IPS-15b (cell line): ENCODE results near the gene SUSD3.

Experiments
- H3K27me3 ChIP-seq: one replicate; pipeline ENCODE4 v1.6.1; 2013; ENCODE audit warnings: low read length; ENCODE audit not compliant: control insufficient read depth, insufficient read depth
- H3K36me3 ChIP-seq: one replicate; pipeline ENCODE4 v1.6.1; 2013; ENCODE audit warnings: low read length; ENCODE audit not compliant: control insufficient read depth, insufficient read depth
- H3K4me1 ChIP-seq: one replicate; pipeline ENCODE4 v1.6.1; 2013; ENCODE audit warnings: mild to moderate bottlenecking, low read length; ENCODE audit not compliant: control insufficient read depth, insufficient read depth
- H3K4me3 ChIP-seq: one replicate; pipeline ENCODE4 v1.5.1; 2013; ENCODE audit warnings: low read depth, low read length
- H3K9ac ChIP-seq: one replicate; pipeline ENCODE4 v1.6.1; 2013; ENCODE audit warnings: low read depth, mild to moderate bottlenecking, low read length
- H3K9me3 ChIP-seq: one replicate; pipeline ENCODE4 v1.6.1; 2013; ENCODE audit warnings: mild to moderate bottlenecking, low read length; ENCODE audit not compliant: control insufficient read depth, insufficient read depth

SUSD3 gene

GRCh38 chr9:93031629-93032430 is 26.7 kb upstream of the SUSD3 start:
- no peaks in the 10 kb centered on the region for H3K36me3 ChIP-seq
- no peak overlapping the region for H3K4me3 ChIP-seq
- H3K9ac ChIP-seq: no peak overlapping the region
- no peaks in the 10 kb centered on the region for H3K27me3 ChIP-seq
- no peaks in the 10 kb centered on the region for H3K9me3 ChIP-seq
- H3K4me1 ChIP-seq: no peaks in the 10 kb centered on the region

GRCh38 chr9:93032545-93032944 is 26.0 kb upstream of the SUSD3 start:
- H3K4me1 ChIP-seq: no peaks in the 10 kb centered on the region
- no peaks in the 10 kb centered on the region for H3K36me3 ChIP-seq
- no peak overlapping the region for H3K4me3 ChIP-seq
- H3K9ac ChIP-seq: no peak overlapping the region
- H3K27me3 ChIP-seq: no peaks in the 10 kb centered on the region
- no peaks in the 10 kb centered on the region for H3K9me3 ChIP-seq

DNA sequence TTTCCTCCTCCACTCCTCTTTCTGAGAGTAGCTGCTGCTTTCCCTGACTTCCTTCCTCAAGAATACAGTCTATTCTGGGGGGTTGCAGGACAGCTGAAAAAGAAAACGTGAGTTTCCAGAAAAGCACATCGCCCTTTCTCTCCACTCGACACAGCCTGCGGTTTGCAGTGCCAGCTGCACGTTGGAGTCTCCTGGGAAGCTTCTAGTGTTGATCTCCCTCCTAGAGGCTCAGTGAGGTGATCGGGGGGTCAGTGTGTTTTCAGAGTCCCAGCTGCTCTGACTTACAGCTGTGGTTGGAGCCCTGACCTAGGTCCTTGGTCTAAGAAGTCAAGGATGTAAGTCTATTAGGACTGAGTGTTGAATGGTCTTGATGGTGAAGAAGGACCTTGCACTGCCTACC is 25.0 kb upstream of the SUSD3 start:
- no peaks in the 10 kb centered on the region for H3K27me3 ChIP-seq
- H3K9me3 ChIP-seq: no peaks in the 10 kb centered on the region
- H3K4me1 ChIP-seq: peaks cover 4% of the 10 kb centered on the region
- H3K36me3 ChIP-seq: no peaks in the 10 kb centered on the region
- H3K9ac ChIP-seq: no peak overlapping the region
- no peak overlapping the region for H3K4me3 ChIP-seq

DNA sequence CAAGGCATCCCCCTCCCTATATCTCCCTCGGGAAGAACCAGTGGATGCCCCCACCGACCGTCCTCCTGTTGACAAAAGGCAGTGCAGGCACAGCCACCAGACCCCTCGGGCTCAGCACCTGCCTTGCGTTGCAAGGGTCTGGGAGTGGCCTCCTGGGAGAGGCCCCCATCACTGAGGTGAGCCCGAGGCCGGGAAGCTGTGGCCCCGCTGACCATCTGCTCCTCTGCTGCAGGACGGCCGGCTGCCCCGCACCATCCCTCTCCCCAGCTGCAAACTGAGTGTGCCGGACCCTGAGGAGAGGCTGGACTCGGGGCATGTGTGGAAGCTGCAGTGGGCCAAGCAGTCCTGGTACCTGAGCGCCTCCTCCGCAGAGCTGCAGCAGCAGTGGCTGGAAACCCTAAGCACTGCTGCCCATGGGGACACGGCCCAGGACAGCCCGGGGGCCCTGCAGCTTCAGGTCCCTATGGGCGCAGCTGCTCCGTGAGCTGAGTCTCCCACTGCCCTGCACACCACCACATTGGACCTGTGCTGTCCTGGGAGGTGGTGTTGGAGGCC is 23.3 kb upstream of the SUSD3 start:
- Histone ChIP-seq H3K4me3 (no peak overlapping the region), H3K9me3 (no peaks in the 10 kb centered on the region), H3K4me1 (peaks cover 4% of the 10 kb centered on the region), H3K9ac (no peak overlapping the region), H3K27me3 (no peaks in the 10 kb centered on the region), H3K36me3 (no peaks in the 10 kb centered on the region)

GRCh38 chr9:93035821-93036351 is 22.6 kb upstream of the SUSD3 start:
- no peaks in the 10 kb centered on the region for H3K36me3 ChIP-seq

GRCh38 chr9:93036887-93037475 is 21.5 kb upstream of the SUSD3 start:
- H3K4me1 ChIP-seq: peaks cover 4% of the 10 kb centered on the region
- H3K36me3 ChIP-seq: no peaks in the 10 kb centered on the region
- H3K27me3 ChIP-seq: no peaks in the 10 kb centered on the region
- no peak overlapping the region for H3K4me3 ChIP-seq
- no peak overlapping the region for H3K9ac ChIP-seq
- H3K9me3 ChIP-seq: no peaks in the 10 kb centered on the region

More at GRCh38 chr9:93035821-93036351, 22.6 kb upstream of the SUSD3 start:
- H3K27me3 ChIP-seq: no peaks in the 10 kb centered on the region
- H3K4me3 ChIP-seq: no peak overlapping the region
- H3K9me3 ChIP-seq: no peaks in the 10 kb centered on the region
- H3K4me1 ChIP-seq: peaks cover 4% of the 10 kb centered on the region
- no peak overlapping the region for H3K9ac ChIP-seq

- Histone ChIP-seq H3K9me3 (no peaks in the 10 kb centered on the region), H3K4me1 (peaks cover 4% of the 10 kb centered on the region), H3K9ac (no peak overlapping the region), H3K27me3 (no peaks in the 10 kb centered on the region), H3K4me3 (no peak overlapping the region), H3K36me3 (no peaks in the 10 kb centered on the region)
Observed at GRCh38 chr9:93037476-93037971, 21.0 kb upstream of the SUSD3 start.

DNA sequence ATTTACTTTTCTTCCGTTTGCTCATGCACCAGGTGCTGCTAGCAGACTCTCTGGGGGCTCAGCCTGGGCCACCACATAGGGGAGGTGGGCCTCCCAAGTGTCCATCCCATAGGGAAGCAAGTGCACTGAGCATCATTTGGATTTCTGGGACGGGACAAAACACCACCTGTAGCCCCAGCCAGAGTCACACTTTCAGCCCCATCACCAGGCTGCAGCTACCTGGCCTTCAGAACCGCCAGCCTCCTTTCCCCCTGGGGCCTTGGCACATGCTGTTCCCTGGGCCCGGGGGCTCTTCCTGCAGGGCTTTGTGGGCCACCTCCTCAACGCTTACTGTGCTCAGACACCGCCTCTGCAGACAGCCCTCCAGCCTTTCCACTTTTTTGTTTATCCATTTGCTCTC is 19.6 kb upstream of the SUSD3 start:
- H3K4me3 ChIP-seq: no peak overlapping the region
- H3K4me1 ChIP-seq: peaks cover 4% of the 10 kb centered on the region
- H3K27me3 ChIP-seq: no peaks in the 10 kb centered on the region
- H3K36me3 ChIP-seq: no peaks in the 10 kb centered on the region
- H3K9ac ChIP-seq: no peak overlapping the region
- no peaks in the 10 kb centered on the region for H3K9me3 ChIP-seq

- no peaks in the 10 kb centered on the region for H3K27me3 ChIP-seq
- H3K4me1 ChIP-seq: peaks cover 4% of the 10 kb centered on the region
- no peaks in the 10 kb centered on the region for H3K36me3 ChIP-seq
- H3K4me3 ChIP-seq: no peak overlapping the region
- H3K9ac ChIP-seq: no peak overlapping the region
- no peaks in the 10 kb centered on the region for H3K9me3 ChIP-seq
Observed at GRCh38 chr9:93039456-93039855, 19.0 kb upstream of the SUSD3 start.

- H3K9me3 ChIP-seq: no peaks in the 10 kb centered on the region
- no peaks in the 10 kb centered on the region for H3K27me3 ChIP-seq
- peaks cover 4% of the 10 kb centered on the region for H3K4me1 ChIP-seq
- H3K4me3 ChIP-seq: no peak overlapping the region
- no peaks in the 10 kb centered on the region for H3K36me3 ChIP-seq
- H3K9ac ChIP-seq: no peak overlapping the region
Observed at GRCh38 chr9:93039976-93040375, 18.5 kb upstream of the SUSD3 start.

DNA sequence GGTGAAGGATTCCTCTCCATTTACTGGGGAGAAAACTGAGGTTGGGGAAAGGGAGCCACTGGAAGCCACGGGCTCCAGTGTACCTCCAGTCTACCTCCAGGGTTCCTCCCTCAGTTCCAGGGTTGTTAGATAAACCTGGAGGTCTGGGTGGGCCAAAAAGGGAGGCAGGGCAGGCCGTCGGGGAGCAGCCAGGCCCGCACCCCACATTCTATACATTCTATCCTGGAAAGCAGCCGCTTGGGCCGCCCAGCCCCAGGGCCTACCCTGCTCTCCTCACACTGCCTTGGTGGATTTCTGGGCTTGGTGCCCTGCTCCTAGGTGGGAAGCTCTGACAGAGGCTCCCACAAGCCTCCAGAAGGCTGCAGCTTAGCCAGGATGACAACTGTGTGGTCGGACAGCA is 18.1 kb upstream of the SUSD3 start:
- Histone ChIP-seq H3K9me3 (no peaks in the 10 kb centered on the region), H3K27me3 (no peaks in the 10 kb centered on the region), H3K4me1 (peaks cover 4% of the 10 kb centered on the region), H3K4me3 (no peak overlapping the region), H3K9ac (no peak overlapping the region), H3K36me3 (no peaks in the 10 kb centered on the region)
